ENCODE measurements around the gene ZDHHC14.

The ZDHHC14 gene

GRCh38 chr6:157622427-157622826 is 241.4 kb downstream of the ZDHHC14 start:
- no peak for TF ChIP-seq CTCF (conservative IDR thresholded peaks at IDR 0.05; ENCODE audit: low read depth, low read length)
- DNase-seq (ENCODE audit: low read depth), result no peak
- no peak overlapping the region for H3K4me3 ChIP-seq (ENCODE audit: low read length)

GRCh38 chr6:157625111-157625510 is 244.1 kb downstream of the ZDHHC14 start:
- no peak for DNase-seq (ENCODE audit: low read depth)
- no peak overlapping the region for H3K4me3 ChIP-seq (ENCODE audit: low read length)
- no peak for TF ChIP-seq CTCF (conservative IDR thresholded peaks at IDR 0.05; ENCODE audit: low read depth, low read length)

GRCh38 chr6:157625764-157626163 is 244.8 kb downstream of the ZDHHC14 start:
- no peak overlapping the region for H3K4me3 ChIP-seq (ENCODE audit: low read length)
- no peak for DNase-seq (ENCODE audit: low read depth)
- TF ChIP-seq CTCF (conservative IDR thresholded peaks at IDR 0.05; ENCODE audit: low read depth, low read length), result no peak

GRCh38 chr6:157627195-157627966 is 246.4 kb downstream of the ZDHHC14 start:
- no peak for DNase-seq (ENCODE audit: low read depth)
- no peak overlapping the region for H3K4me3 ChIP-seq (ENCODE audit: low read length)
- no peak for TF ChIP-seq CTCF (conservative IDR thresholded peaks at IDR 0.05; ENCODE audit: low read depth, low read length)

GRCh38 chr6:157628463-157628862 is 247.5 kb downstream of the ZDHHC14 start:
- H3K4me3 ChIP-seq (ENCODE audit: low read length), result no peak overlapping the region
- DNase-seq (ENCODE audit: low read depth), result no peak
- no peak for TF ChIP-seq CTCF (conservative IDR thresholded peaks at IDR 0.05; ENCODE audit: low read depth, low read length)

DNA sequence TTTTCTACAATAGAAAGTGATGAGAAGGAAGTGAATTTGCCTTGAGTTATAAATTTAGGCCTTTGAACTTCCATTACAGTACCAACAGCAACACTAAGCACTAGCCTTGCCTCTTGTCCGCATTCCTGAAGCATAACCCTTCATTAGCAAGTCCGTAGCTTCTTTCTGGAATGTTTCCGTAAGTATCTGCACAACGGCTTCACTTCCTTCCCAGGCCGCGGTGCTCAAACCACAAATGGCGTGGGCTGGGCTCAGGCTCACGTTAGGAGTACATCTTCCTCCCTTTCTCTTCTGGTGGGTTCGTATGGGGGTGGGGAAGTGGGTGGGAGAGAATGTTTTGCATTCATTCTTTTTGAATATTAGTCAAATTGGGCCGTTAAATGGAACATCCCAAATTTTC is 248.2 kb downstream of the ZDHHC14 start:
- no peak for TF ChIP-seq CTCF (conservative IDR thresholded peaks at IDR 0.05; ENCODE audit: low read depth, low read length)
- no peak overlapping the region for H3K4me3 ChIP-seq (ENCODE audit: low read length)
- no peak for DNase-seq (ENCODE audit: low read depth)

DNA sequence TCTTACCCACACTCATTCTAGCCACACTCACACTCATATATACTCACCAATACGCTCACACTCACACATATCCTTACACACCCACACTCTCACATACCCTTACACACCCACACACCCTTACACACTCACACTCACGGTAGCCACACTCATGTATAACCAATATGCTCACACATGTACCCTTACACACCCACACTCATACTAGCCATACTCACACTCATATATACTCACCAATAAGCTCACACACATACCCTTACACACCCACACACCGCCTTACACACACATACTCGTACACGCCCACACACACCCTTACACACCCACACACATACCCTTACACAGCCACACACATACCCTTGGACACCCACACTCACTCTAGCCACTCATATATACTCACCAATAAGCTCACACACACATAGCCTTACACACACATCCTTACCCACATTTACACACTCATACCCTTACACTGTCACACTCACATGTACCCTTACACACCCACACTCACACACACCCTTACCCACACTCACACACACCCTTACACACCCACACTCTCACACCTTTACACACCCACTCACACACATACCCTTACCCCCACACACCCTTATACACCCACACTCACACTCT is 249.6 kb downstream of the ZDHHC14 start:
- TF ChIP-seq CTCF (conservative IDR thresholded peaks at IDR 0.05; ENCODE audit: low read depth, low read length), result no peak
- H3K4me3 ChIP-seq (ENCODE audit: low read length), result no peak overlapping the region
- DNase-seq (ENCODE audit: low read depth), result no peak

Data from retinal pigment epithelial cell (primary cell).